ENCODE results near the gene DAND5.

The DAND5 gene

GRCh38 chr19:13012690-13013608, 43.6 kb downstream of the DAND5 start:
- peaks cover 5 to 26% of the 10 kb centered on the region in 2 experiments for H3K4me1 ChIP-seq (ENCODE audit: control insufficient read depth in 1 of 2, insufficient read depth in 1 of 2, low read depth in 1 of 2, low read length in 1 of 2)

GRCh38 chr19:13013649-13014048, 44.3 kb downstream of the DAND5 start:
- Histone ChIP-seq H3K27ac (no peak overlapping the region), H3K4me1 (ENCODE audit: control insufficient read depth in 1 of 2, insufficient read depth in 1 of 2, low read depth in 1 of 2, low read length in 1 of 2) (peaks cover 5 to 26% of the 10 kb centered on the region in 2 experiments), H3K4me3 (ENCODE audit: low read depth in 1 of 2, low read length in 1 of 2) (peak overlapping the region in 1 of 2 experiments; percentile 2), H3K9me3 (no peaks in the 10 kb centered on the region), H3K27me3 (peaks cover 100% of the 10 kb centered on the region), H3K36me3 (no peaks in the 10 kb centered on the region)
- TF ChIP-seq CTCF (IDR thresholded peaks at IDR 0.05): no peak

More at GRCh38 chr19:13012690-13013608, 43.6 kb downstream of the DAND5 start:
- Histone ChIP-seq H3K27ac (no peak overlapping the region), H3K27me3 (peaks cover 99% of the 10 kb centered on the region), H3K4me3 (ENCODE audit: low read depth in 1 of 2, low read length in 1 of 2) (peak overlapping the region in 1 of 2 experiments; percentile 2), H3K9me3 (no peaks in the 10 kb centered on the region), H3K36me3 (no peaks in the 10 kb centered on the region)
- TF ChIP-seq CTCF (IDR thresholded peaks at IDR 0.05): no peak

- H3K27ac ChIP-seq: no peak overlapping the region
Observed at GRCh38 chr19:13014101-13014920, 44.9 kb downstream of the DAND5 start.

GRCh38 chr19:13014921-13015280, 45.5 kb downstream of the DAND5 start:
- no peaks in the 10 kb centered on the region for H3K9me3 ChIP-seq
- TF ChIP-seq CTCF (IDR thresholded peaks at IDR 0.05): no peak
- H3K36me3 ChIP-seq: no peaks in the 10 kb centered on the region
- peaks cover 5 to 26% of the 10 kb centered on the region in 2 experiments for H3K4me1 ChIP-seq (ENCODE audit: control insufficient read depth in 1 of 2, insufficient read depth in 1 of 2, low read depth in 1 of 2, low read length in 1 of 2)
- H3K27me3 ChIP-seq: peaks cover 90% of the 10 kb centered on the region
- no peak overlapping the region for H3K4me3 ChIP-seq (ENCODE audit: low read depth in 1 of 2, low read length in 1 of 2)
- H3K27ac ChIP-seq: no peak overlapping the region

More at GRCh38 chr19:13014101-13014920, 44.9 kb downstream of the DAND5 start:
- no peak for TF ChIP-seq CTCF (IDR thresholded peaks at IDR 0.05)
- H3K4me1 ChIP-seq (ENCODE audit: control insufficient read depth in 1 of 2, insufficient read depth in 1 of 2, low read depth in 1 of 2, low read length in 1 of 2): peaks cover 5 to 26% of the 10 kb centered on the region in 2 experiments
- H3K9me3 ChIP-seq: no peaks in the 10 kb centered on the region
- H3K4me3 ChIP-seq (ENCODE audit: low read depth in 1 of 2, low read length in 1 of 2): peak overlapping the region in 1 of 2 experiments; percentile 5
- H3K27me3 ChIP-seq: peaks cover 95% of the 10 kb centered on the region
- no peaks in the 10 kb centered on the region for H3K36me3 ChIP-seq

GRCh38 chr19:13015361-13016223, 46.2 kb downstream of the DAND5 start:
- peaks cover 90% of the 10 kb centered on the region for H3K27me3 ChIP-seq
- TF ChIP-seq CTCF (IDR thresholded peaks at IDR 0.05): no peak
- H3K36me3 ChIP-seq: no peaks in the 10 kb centered on the region
- H3K9me3 ChIP-seq: no peaks in the 10 kb centered on the region
- H3K27ac ChIP-seq: no peak overlapping the region
- no peak overlapping the region for H3K4me3 ChIP-seq (ENCODE audit: low read depth in 1 of 2, low read length in 1 of 2)
- H3K4me1 ChIP-seq (ENCODE audit: control insufficient read depth in 1 of 2, insufficient read depth in 1 of 2, low read depth in 1 of 2, low read length in 1 of 2): peaks cover 5 to 26% of the 10 kb centered on the region in 2 experiments

Measured in neutrophil (primary cell).